HG02884 (cell line): ENCODE results near the gene ZNF581.

Experiments used
- ATAC-seq: cut with Tn5 transposase; IDR thresholded peaks from one replicate; pipeline ENCODE4 v1.9.1; 2021; ENCODE audit warnings: mild to moderate bottlenecking, moderate library complexity; ENCODE audit not compliant: unreplicated experiment

Gene ZNF581

GRCh38 chr19:55611300-55611982 lies 32.0 kb upstream of the ZNF581 start:
- no peak for ATAC-seq

GRCh38 chr19:55611983-55612645 lies 31.3 kb upstream of the ZNF581 start:
- no peak for ATAC-seq

GRCh38 chr19:55613396-55613795 lies 30.1 kb upstream of the ZNF581 start:
- ATAC-seq: no peak

GRCh38 chr19:55613930-55614710 lies 29.3 kb upstream of the ZNF581 start:
- no peak for ATAC-seq

GRCh38 chr19:55614711-55615542 lies 28.5 kb upstream of the ZNF581 start:
- no peak for ATAC-seq

- ATAC-seq: no peak
Observed at GRCh38 chr19:55615543-55616394, 27.7 kb upstream of the ZNF581 start.

GRCh38 chr19:55616395-55616875 lies 27.0 kb upstream of the ZNF581 start:
- ATAC-seq: no peak

- no peak for ATAC-seq
Observed at GRCh38 chr19:55617426-55617825, 26.0 kb upstream of the ZNF581 start.

- ATAC-seq: no peak
Observed at GRCh38 chr19:55618426-55618825, 25.0 kb upstream of the ZNF581 start.

- ATAC-seq: no peak
Observed at GRCh38 chr19:55619286-55619685, 24.2 kb upstream of the ZNF581 start.

GRCh38 chr19:55620410-55621204 lies 22.8 kb upstream of the ZNF581 start:
- ATAC-seq: no peak

- no peak for ATAC-seq
Observed at GRCh38 chr19:55621205-55621672, 22.2 kb upstream of the ZNF581 start.

- no peak for ATAC-seq
Observed at GRCh38 chr19:55621673-55622231, 21.7 kb upstream of the ZNF581 start.

GRCh38 chr19:55622242-55622969 lies 21.0 kb upstream of the ZNF581 start:
- ATAC-seq: no peak

GRCh38 chr19:55623130-55623529 lies 20.3 kb upstream of the ZNF581 start:
- no peak for ATAC-seq

GRCh38 chr19:55623561-55623960 lies 19.9 kb upstream of the ZNF581 start:
- ATAC-seq: no peak

- peak; percentile 65 for ATAC-seq
Observed at GRCh38 chr19:55624109-55625003, 19.1 kb upstream of the ZNF581 start, which contains the start of gene ZNF784. ZNF784 (minus strand) TSS chr19:55624566; CDS start chr19:55624561, 5 bp downstream.
